Testis (tissue), 3 donors: Measurements from ENCODE around the gene IQCH. TPM values are rescaled to one million over a fixed set of nuclear protein-coding genes. Genes with fewer than 3 reads are reported as not detected.

Source experiments
- DNase-seq: peaks from one replicate; pipeline ENCODE4 v3.0.0-alpha.2; 2019
- H3K27ac ChIP-seq, 2 donors: fragments of 200-600 bp; sonication (generic); one replicate each; pipeline ENCODE4 v1.5.1; 2019
- H3K27me3 ChIP-seq: fragments of 200-600 bp; sonication (generic); one replicate; pipeline ENCODE4 v1.5.1; 2019
- H3K36me3 ChIP-seq: fragments of 200-600 bp; sonication (generic); one replicate; pipeline ENCODE4 v1.5.1; 2017; ENCODE audit warnings: low read depth; ENCODE audit errors: missing control alignments
- H3K4me1 ChIP-seq: fragments of 200-600 bp; sonication (generic); one replicate; pipeline ENCODE4 v1.5.1; 2019
- H3K4me3 ChIP-seq, 2 donors: fragments of 200-600 bp; sonication (generic); one replicate each; pipeline ENCODE4 v1.5.1; 2017 to 2019
- H3K9me3 ChIP-seq: fragments of 200-600 bp; sonication (generic); one replicate; pipeline ENCODE4 v1.5.1; 2017
- POLR2A ChIP-seq: fragments of 450-650 bp; IDR thresholded peaks from one replicate; pipeline ENCODE4 v1.6.1; 2017; ENCODE audit warnings: antibody characterized with exemption, mild to moderate bottlenecking, moderate library complexity
- WGBS, 2 donors: methylation state at CpG; one replicate each; pipeline ENCODE4 v1.1.5; 2018; 5-methylcytosine and 5-hydroxymethylcytosine counted together
- intact Hi-C: fragments of 100-400 bp; cut with DNase I; formaldehyde crosslinking; loops from one replicate; pipeline ENCODE4 v1.15.1; 2023; ENCODE audit warnings: low total_unique reads
- polyA plus RNA-seq: library from polyadenylated mRNA; stranded (reverse); fragments of 350-450 nt; fragmentation: Illumina TruSeq; extraction: RNeasy Lipid Tissue Mini Kit (QIAGEN cat#74804); gene quantifications from one replicate; pipeline ENCODE4 v1.2.3, GENCODE V29; 2014; ENCODE audit warnings: low read depth, low replicate concordance; ENCODE audit not compliant: insufficient read depth
- total RNA-seq, 2 donors: library from RNA; depleted of rRNA; stranded (reverse); fragments of >200 nt; gene quantifications; one replicate each; pipeline ENCODE4 v1.2.3, GENCODE V29; 2016
- TF ChIP-seq, protein P1 (sequence below), 3 experiments: fragments of 450-650 bp in 2 of 3; fragments of 200-600 bp in 1 of 3; sonication (generic) in 1 of 3; IDR thresholded peaks; one replicate each; pipeline ENCODE4 v1.5.1; 2016 to 2019; ENCODE audit warnings: antibody characterized with exemption in 3 of 3, mild to moderate bottlenecking in 2 of 3, moderate library complexity in 1 of 3

Gene IQCH
- total and polyA plus RNA-seq, 3 donors from 2014 or later, result 23.5 to 42.2 (median 31.9) TPM

DNA sequence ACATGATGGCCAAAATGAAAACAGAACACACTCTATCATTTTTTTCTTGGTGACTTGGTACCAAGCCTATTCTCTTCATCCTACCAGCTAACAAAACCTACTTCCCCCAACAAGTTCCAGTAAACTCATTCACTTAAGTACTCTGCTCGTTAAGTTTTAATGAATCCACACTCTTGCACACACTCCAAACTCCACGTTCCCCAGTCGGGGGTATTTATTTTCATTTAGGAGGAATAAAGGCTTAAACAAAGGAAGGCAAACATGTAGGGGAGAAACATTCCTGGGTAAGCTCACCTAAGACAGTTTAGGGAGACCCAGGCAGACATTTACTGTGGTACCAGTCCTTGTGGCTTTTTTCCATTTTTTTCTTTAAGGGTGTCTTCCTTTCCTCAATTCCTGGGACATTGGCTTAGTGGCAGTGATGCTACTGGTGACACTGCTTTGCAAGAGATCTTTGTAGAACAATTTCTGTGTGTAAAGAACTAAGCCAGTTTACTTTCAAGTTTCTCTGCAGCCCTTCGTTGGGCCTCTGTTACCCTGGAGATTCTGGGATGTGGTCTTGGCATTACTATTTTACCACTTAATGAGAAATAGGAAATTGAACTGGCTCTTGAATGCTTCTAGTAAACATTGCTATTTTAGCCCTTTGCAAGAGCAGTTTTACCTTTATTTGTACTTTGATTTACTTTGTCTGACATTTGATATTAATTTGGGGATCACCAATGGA lies 149.0 kb downstream of the IQCH start:
- H3K4me3 ChIP-seq, result no peak overlapping the region
- WGBS, 2 donors, result 65 to 68% methylated on average over 4 of the region's 4 CpGs
- no peak overlapping the region for H3K27ac ChIP-seq
- no peak for DNase-seq
- H3K27me3 ChIP-seq, result no peaks in the 10 kb centered on the region
- intact Hi-C loops, result no loop called here
- H3K4me1 ChIP-seq, result no peaks in the 10 kb centered on the region
- H3K9me3 ChIP-seq, result no peaks in the 10 kb centered on the region
- H3K36me3 ChIP-seq, result no peaks in the 10 kb centered on the region
- TF ChIP-seq, protein P1, sequence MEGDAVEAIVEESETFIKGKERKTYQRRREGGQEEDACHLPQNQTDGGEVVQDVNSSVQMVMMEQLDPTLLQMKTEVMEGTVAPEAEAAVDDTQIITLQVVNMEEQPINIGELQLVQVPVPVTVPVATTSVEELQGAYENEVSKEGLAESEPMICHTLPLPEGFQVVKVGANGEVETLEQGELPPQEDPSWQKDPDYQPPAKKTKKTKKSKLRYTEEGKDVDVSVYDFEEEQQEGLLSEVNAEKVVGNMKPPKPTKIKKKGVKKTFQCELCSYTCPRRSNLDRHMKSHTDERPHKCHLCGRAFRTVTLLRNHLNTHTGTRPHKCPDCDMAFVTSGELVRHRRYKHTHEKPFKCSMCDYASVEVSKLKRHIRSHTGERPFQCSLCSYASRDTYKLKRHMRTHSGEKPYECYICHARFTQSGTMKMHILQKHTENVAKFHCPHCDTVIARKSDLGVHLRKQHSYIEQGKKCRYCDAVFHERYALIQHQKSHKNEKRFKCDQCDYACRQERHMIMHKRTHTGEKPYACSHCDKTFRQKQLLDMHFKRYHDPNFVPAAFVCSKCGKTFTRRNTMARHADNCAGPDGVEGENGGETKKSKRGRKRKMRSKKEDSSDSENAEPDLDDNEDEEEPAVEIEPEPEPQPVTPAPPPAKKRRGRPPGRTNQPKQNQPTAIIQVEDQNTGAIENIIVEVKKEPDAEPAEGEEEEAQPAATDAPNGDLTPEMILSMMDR (IDR thresholded peaks at IDR 0.05), result no peak
- no peak for TF ChIP-seq POLR2A

DNA sequence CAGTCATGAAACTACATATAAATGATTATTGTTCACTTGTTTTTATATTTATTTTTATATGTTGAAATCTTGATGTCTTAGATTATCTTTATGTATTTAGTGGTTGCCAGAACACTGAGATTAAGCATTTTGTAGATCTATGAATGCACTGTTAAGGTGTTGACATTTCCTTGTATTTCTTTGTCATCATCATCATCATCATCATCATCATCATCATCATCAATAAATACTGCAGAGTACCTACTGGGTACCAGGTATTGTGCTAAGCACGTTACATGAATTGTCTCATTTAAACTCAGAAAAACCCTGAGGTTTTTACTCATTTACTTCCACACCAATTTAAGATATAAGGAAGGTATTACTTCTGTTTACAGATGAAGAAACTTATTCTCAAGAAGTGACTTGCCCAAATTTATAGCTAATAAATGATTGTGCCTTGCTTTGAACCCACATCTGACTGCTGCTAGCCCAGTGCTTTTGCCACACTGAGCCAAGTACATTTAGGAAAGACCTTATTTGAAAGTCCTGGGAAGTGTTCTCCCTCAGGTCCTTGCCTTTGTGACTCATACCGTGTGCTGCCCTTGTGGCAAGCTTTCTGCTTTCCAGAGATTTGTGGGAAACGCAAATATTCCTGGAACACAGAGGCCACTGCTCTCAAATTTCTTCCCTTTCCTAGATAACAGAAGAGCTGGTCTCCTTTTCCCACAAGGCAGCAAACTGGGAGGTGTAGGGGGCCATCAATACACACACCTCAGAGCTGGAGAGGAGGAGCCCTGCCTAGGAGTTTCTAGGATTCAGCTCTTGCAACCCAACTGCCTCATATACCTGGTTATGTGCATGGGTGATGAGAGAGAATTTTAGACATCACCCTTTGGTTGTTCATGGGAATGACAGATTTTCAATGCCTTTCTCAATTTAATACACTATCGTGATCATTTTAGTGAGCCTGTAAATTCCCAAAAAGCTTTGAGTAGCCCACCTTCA lies 150.9 kb downstream of the IQCH start:
- Histone ChIP-seq H3K36me3 (no peaks in the 10 kb centered on the region), H3K9me3 (no peaks in the 10 kb centered on the region), H3K4me1 (no peaks in the 10 kb centered on the region), H3K27ac (no peak overlapping the region), H3K4me3 (no peak overlapping the region), H3K27me3 (no peaks in the 10 kb centered on the region)
- no peak for TF ChIP-seq POLR2A
- TF ChIP-seq, protein P1 (IDR thresholded peaks at IDR 0.05), result no peak
- intact Hi-C loops, result no loop called here
- 67 to 68% methylated on average over 4 of the region's 4 CpGs for WGBS, 2 donors
- no peak for DNase-seq

DNA sequence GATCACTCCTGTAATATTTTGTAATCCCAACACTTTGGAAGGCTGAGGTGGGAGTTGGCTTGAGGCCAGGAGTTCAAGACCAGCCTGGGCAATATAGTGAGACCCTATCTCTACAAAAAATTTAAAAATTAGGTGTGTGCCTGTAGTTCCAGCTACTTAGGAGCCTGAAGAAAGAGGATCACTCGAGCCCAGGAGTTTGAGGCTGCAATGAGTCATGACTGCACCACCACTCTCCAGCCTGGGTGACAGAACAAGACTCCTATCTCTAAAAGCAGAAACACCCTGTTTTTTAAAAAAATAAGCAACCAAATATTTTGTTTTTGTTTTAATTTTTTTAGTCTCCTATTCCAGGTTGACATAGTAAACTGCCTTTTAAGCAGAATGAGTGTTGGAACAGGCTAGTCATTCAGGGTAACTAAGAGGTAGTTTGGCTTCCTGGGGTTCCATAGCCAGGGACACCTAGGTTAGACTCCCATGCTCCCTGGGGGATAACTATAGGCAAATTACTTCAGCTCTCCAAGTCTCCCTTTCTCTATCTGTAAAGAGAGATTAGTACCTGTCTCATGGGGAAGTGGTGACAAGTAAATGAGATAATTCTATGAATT lies 151.8 kb downstream of the IQCH start:
- TF ChIP-seq, protein P1 (IDR thresholded peaks at IDR 0.05), result no peak
- TF ChIP-seq POLR2A, result no peak
- H3K4me1 ChIP-seq, result no peaks in the 10 kb centered on the region
- H3K9me3 ChIP-seq, result no peaks in the 10 kb centered on the region
- H3K36me3 ChIP-seq, result no peaks in the 10 kb centered on the region
- no peaks in the 10 kb centered on the region for H3K27me3 ChIP-seq
- intact Hi-C loops, result no loop called here
- no peak overlapping the region for H3K4me3 ChIP-seq
- no peak overlapping the region for H3K27ac ChIP-seq
- 81 to 89% methylated on average over 1 of the region's 1 CpG for WGBS, 2 donors
- DNase-seq, result no peak

DNA sequence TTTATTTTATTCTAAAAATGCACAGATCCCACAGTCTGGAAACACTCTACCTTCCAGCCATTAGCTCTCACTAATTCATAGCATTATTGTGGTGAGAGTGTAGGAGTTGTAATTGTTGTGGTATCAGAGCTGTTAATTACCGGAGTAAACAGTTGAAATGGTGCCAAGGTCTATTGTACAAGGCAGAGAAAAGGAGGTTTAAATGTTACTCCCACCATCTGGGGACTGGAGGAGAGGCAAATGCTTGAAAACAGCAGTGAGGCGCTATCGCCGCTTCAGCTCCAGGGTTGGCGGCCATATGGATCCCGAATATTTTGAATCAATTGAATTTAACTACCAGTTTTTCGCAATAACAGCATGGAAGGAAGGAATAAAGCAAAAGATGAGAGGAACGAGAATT lies 153.2 kb downstream of the IQCH start:
- Histone ChIP-seq H3K36me3 (no peaks in the 10 kb centered on the region), H3K27me3 (no peaks in the 10 kb centered on the region), H3K4me1 (no peaks in the 10 kb centered on the region), H3K27ac (no peak overlapping the region), H3K9me3 (no peaks in the 10 kb centered on the region), H3K4me3 (no peak overlapping the region)
- no peak for DNase-seq
- intact Hi-C loops, result no loop called here
- TF ChIP-seq, protein P1 (IDR thresholded peaks at IDR 0.05), result no peak
- no peak for TF ChIP-seq POLR2A
- WGBS, 2 donors, result 84 to 87% methylated on average over 8 of the region's 8 CpGs
